ENCODE data around the gene SUPT6H. TPM values are rescaled to one million over a fixed set of nuclear protein-coding genes. Genes with fewer than 3 reads are reported as not detected.

Gene SUPT6H
- total and polyA plus RNA-seq, 2 donors (not counting 1 experiment from before 2014, with no cell fraction given) = 35.8 to 110 TPM

GRCh38 chr17:28702752-28703150, 40.7 kb downstream of the SUPT6H start:
- Mint-ChIP-seq H3K4me3 (no peak overlapping the region), H3K4me1 (no peaks in the 10 kb centered on the region), H3K27ac (no peak overlapping the region), H3K9me3 (ENCODE audit: insufficient read depth) (no peaks in the 10 kb centered on the region), H3K27me3 (no peaks in the 10 kb centered on the region)
- Histone ChIP-seq H3K4me1 (ENCODE audit: control insufficient read depth in 2 of 2, insufficient read depth in 2 of 2, low read length in 2 of 2) (no peaks in the 10 kb centered on the region), H2AFZ (ENCODE audit: insufficient read depth, low read depth, low read length, poor library complexity, severe bottlenecking) (no peak overlapping the region), H3K9me3 (ENCODE audit: control extremely low read depth in 1 of 3, control insufficient read depth in 2 of 3, insufficient read depth in 1 of 3, low read length in 2 of 3) (no peaks in the 10 kb centered on the region), H4K20me1 (ENCODE audit: control insufficient read depth, insufficient read depth, low read length, poor library complexity, severe bottlenecking) (no peaks in the 10 kb centered on the region), H3K27me3 (replicated peaks in 1 of 4; ENCODE audit: control extremely low read depth in 1 of 4, control insufficient read depth in 3 of 4, insufficient read depth in 4 of 4, low read length in 3 of 4) (no peaks in the 10 kb centered on the region), H3K4me3 (ENCODE audit: control extremely low read depth in 1 of 5, extremely low read depth in 1 of 5, insufficient read depth in 1 of 5, low read depth in 2 of 5, low read length in 4 of 5) (no peak overlapping the region), H3K36me3 (replicated peaks in 1 of 2; ENCODE audit: control extremely low read depth in 1 of 2, control insufficient read depth in 1 of 2, extremely low read depth in 1 of 2, insufficient read depth in 2 of 2, low read length in 1 of 2) (peaks cover 4 to 62% of the 10 kb centered on the region in 2 experiments), H3K4me2 (replicated peaks; ENCODE audit: low read depth, low read length, poor library complexity, severe bottlenecking) (no peak overlapping the region), H3K79me2 (ENCODE audit: control insufficient read depth, insufficient read depth, low read length) (no peaks in the 10 kb centered on the region), H3K9ac (ENCODE audit: low read length) (no peak overlapping the region), H3K27ac (ENCODE audit: low read length in 2 of 2) (no peak overlapping the region)
- POLR2A ChIA-PET = interaction anchor here (1.0 kb wide), 1 partner anchor 8 kb away, joined by 3 read pairs; the partner anchor contains the start of gene PROCA1
- ATAC-seq (ENCODE audit: low read depth) = no peak
- intact Hi-C loops (cut with micrococcal nuclease) = no loop called here
- CTCF ChIA-PET = no interaction called here
- WGBS (ENCODE audit: insufficient coverage) = 91% methylated on average over 2 of the region's 3 CpGs
- no peak for DNase-seq
- no peak for TF ChIP-seq EZH2 (IDR thresholded peaks at IDR 0.05; ENCODE audit: borderline replicate concordance, insufficient read depth, low read depth, low read length, poor library complexity, severe bottlenecking)
- TF ChIP-seq CTCF (IDR thresholded peaks at IDR 0.05) = no peak

DNA sequence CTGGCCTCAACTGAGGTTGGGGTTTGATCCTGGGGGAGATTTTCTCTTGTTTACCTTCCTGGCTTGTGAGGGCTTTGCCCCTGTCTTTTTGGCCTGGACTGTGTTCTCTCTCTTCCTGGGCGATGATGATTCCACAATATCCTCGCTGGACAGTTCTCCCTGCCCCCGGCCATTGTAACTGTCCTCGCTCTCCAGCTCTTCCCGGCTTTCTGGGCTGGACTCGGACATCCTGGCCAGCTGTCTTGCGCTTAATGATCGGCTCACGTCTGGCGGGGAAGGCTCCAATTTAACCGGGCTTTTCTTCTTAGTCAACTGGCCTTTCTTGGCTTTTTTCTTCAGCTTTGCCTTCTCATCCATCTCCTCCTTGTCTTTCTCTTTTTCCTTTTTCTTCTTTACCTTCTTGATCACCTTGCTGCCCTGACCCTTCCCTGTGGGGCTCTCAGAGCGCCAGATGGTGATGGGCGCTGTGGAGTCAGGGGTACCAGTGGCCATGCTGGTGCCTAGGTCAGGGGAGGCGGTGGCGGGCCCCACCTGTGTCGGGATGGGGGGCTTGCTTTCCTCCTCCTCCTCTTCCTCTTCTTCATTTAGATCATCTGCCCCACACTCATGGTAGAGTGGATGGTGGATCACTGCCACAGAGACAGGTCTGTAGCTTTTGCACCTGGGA, 41.7 kb downstream of the SUPT6H start:
- no peak overlapping the region for H3K4me3 Mint-ChIP-seq
- TF ChIP-seq CTCF (IDR thresholded peaks at IDR 0.05) = no peak
- TF ChIP-seq EZH2 (IDR thresholded peaks at IDR 0.05; ENCODE audit: borderline replicate concordance, insufficient read depth, low read depth, low read length, poor library complexity, severe bottlenecking) = no peak
- H3K9me3 ChIP-seq (ENCODE audit: control extremely low read depth in 1 of 3, control insufficient read depth in 2 of 3, insufficient read depth in 1 of 3, low read length in 2 of 3) = no peaks in the 10 kb centered on the region
- ATAC-seq (ENCODE audit: low read depth) (no peak), DNase-seq (no peak)
- H3K4me3 ChIP-seq (ENCODE audit: control extremely low read depth in 1 of 5, extremely low read depth in 1 of 5, insufficient read depth in 1 of 5, low read depth in 2 of 5, low read length in 4 of 5) = no peak overlapping the region
- no peak overlapping the region for H3K27ac ChIP-seq (ENCODE audit: low read length in 2 of 2)
- POLR2A ChIA-PET = no interaction called here
- no peaks in the 10 kb centered on the region for H3K79me2 ChIP-seq (ENCODE audit: control insufficient read depth, insufficient read depth, low read length)
- H3K4me2 ChIP-seq (replicated peaks; ENCODE audit: low read depth, low read length, poor library complexity, severe bottlenecking) = no peak overlapping the region
- intact Hi-C loops (cut with micrococcal nuclease) = no loop called here
- H3K27me3 ChIP-seq (replicated peaks in 1 of 4; ENCODE audit: control extremely low read depth in 1 of 4, control insufficient read depth in 3 of 4, insufficient read depth in 4 of 4, low read length in 3 of 4) = no peaks in the 10 kb centered on the region
- no peaks in the 10 kb centered on the region for H3K4me1 Mint-ChIP-seq
- no peaks in the 10 kb centered on the region for H3K4me1 ChIP-seq (ENCODE audit: control insufficient read depth in 2 of 2, insufficient read depth in 2 of 2, low read length in 2 of 2)
- CTCF ChIA-PET = no interaction called here
- no peak overlapping the region for H2AFZ ChIP-seq (ENCODE audit: insufficient read depth, low read depth, low read length, poor library complexity, severe bottlenecking)
- peaks cover 0 to 52% of the 10 kb centered on the region in 2 experiments for H3K36me3 ChIP-seq (replicated peaks in 1 of 2; ENCODE audit: control extremely low read depth in 1 of 2, control insufficient read depth in 1 of 2, extremely low read depth in 1 of 2, insufficient read depth in 2 of 2, low read length in 1 of 2)
- no peaks in the 10 kb centered on the region for H3K27me3 Mint-ChIP-seq
- no peak overlapping the region for H3K9ac ChIP-seq (ENCODE audit: low read length)
- 97% methylated on average over 12 of the region's 16 CpGs for WGBS (ENCODE audit: insufficient coverage)
- no peak overlapping the region for H3K27ac Mint-ChIP-seq
- no peaks in the 10 kb centered on the region for H4K20me1 ChIP-seq (ENCODE audit: control insufficient read depth, insufficient read depth, low read length, poor library complexity, severe bottlenecking)
- H3K9me3 Mint-ChIP-seq (ENCODE audit: insufficient read depth) = no peaks in the 10 kb centered on the region
